ENCODE results near the gene TIAM2.

GRCh38 chr6:155171747-155172449 lies 176.8 kb downstream of the TIAM2 start:
- TF ChIP-seq CTCF (IDR thresholded peaks at IDR 0.05; ENCODE audit: poor library complexity) (no peak), EZH2phosphoT487 (IDR thresholded peaks at IDR 0.05; ENCODE audit: low read depth, severe bottlenecking, unreplicated experiment) (no peak), EZH2 (IDR thresholded peaks at IDR 0.05; ENCODE audit: borderline replicate concordance) (no peak)

Measured in hepatocyte (in vitro differentiated cells).